MM.1S (cell line): ENCODE measurements around the gene MDH2.
A peak's percentile ranks its signal among the peaks of the same experiment; 100 is the strongest.
"Not testable (repeated sequence)": the region's sequence is repeated elsewhere in the genome, so short reads cannot be mapped to it uniquely, and the experiment has no call there.

Source experiments
- DNase-seq: peaks from one replicate; pipeline ENCODE4 v3.0.0-alpha.2; 2015
- H2AFZ ChIP-seq: fragments of 300-600 bp; sonication (generic); 2 replicates; pipeline ENCODE4 v1.6.0; 2016; ENCODE audit warnings: antibody characterized with exemption, low read length
- H3F3A ChIP-seq: fragments of 300-600 bp; sonication (generic); 2 replicates; pipeline ENCODE4 v1.6.1; 2016; ENCODE audit warnings: mild to moderate bottlenecking, antibody characterized with exemption, low read length, moderate library complexity, mixed read lengths; ENCODE audit not compliant: insufficient read depth
- H3K27ac ChIP-seq: fragments of 300-600 bp; sonication (generic); 2 replicates; pipeline ENCODE4 v1.5.1; 2016; ENCODE audit warnings: mild to moderate bottlenecking, low read length
- H3K27me3 ChIP-seq: fragments of 300-600 bp; sonication (generic); replicated peaks from 2 replicates; pipeline ENCODE4 v1.6.0; 2016; ENCODE audit warnings: low read length; ENCODE audit not compliant: insufficient read depth
- H3K36me3 ChIP-seq: fragments of 300-600 bp; sonication (generic); replicated peaks from 2 replicates; pipeline ENCODE4 v1.6.1; 2016; ENCODE audit warnings: mild to moderate bottlenecking, low read length, mixed read lengths; ENCODE audit not compliant: insufficient read depth
- H3K4me1 ChIP-seq: fragments of 300-600 bp; sonication (generic); 2 replicates; pipeline ENCODE4 v1.6.1; 2016; ENCODE audit warnings: low read length, mixed read lengths
- H3K4me2 ChIP-seq: fragments of 300-600 bp; sonication (generic); 2 replicates; pipeline ENCODE4 v1.6.0; 2016; ENCODE audit warnings: low read depth, low read length
- H3K4me3 ChIP-seq: fragments of 300-600 bp; sonication (generic); 2 replicates; pipeline ENCODE4 v1.5.1; 2016; ENCODE audit warnings: low read length, mixed read lengths
- H3K79me2 ChIP-seq: fragments of 300-600 bp; sonication (generic); 2 replicates; pipeline ENCODE4 v1.6.1; 2016; ENCODE audit warnings: mixed run types, low read length, mixed read lengths
- H3K9ac ChIP-seq: fragments of 300-600 bp; sonication (generic); 2 replicates; pipeline ENCODE4 v1.6.1; 2016; ENCODE audit warnings: low read length, mixed read lengths
- H3K9me2 ChIP-seq: fragments of 300-600 bp; sonication (generic); replicated peaks from 2 replicates; pipeline ENCODE4 v1.6.1; 2016; ENCODE audit warnings: mild to moderate bottlenecking, low read length, mixed read lengths; ENCODE audit not compliant: insufficient read depth
- H3K9me3 ChIP-seq: fragments of 300-600 bp; sonication (generic); replicated peaks from 2 replicates; pipeline ENCODE4 v1.6.1; 2016; ENCODE audit warnings: mild to moderate bottlenecking, low read length, mixed read lengths; ENCODE audit not compliant: insufficient read depth
- H4K20me1 ChIP-seq: fragments of 300-600 bp; sonication (generic); 2 replicates; pipeline ENCODE4 v1.6.1; 2016; ENCODE audit warnings: mild to moderate bottlenecking, low read length, moderate library complexity, mixed read lengths; ENCODE audit not compliant: insufficient read depth
- CTCF ChIP-seq: fragments of 300-600 bp; sonication (generic); IDR thresholded peaks from 2 replicates; pipeline ENCODE4 v1.5.1; 2016; ENCODE audit warnings: antibody characterized with exemption, low read length, mixed read lengths
- EZH2 ChIP-seq: fragments of 300-600 bp; sonication (generic); optimal IDR thresholded peaks from 2 replicates; pipeline ENCODE3; 2017; ENCODE audit warnings: low read depth, mild to moderate bottlenecking, antibody characterized with exemption, low read length, mixed read lengths
- EZH2phosphoT487 ChIP-seq: fragments of 300-600 bp; sonication (generic); IDR thresholded peaks from 2 replicates; pipeline ENCODE4 v1.6.1; 2018; ENCODE audit warnings: antibody characterized with exemption, low read length

Gene MDH2

GRCh38 chr7:76089865-76090475, 42.1 kb downstream of the MDH2 start:
- no peaks in the 10 kb centered on the region for H4K20me1 ChIP-seq
- no peaks in the 10 kb centered on the region for H3K79me2 ChIP-seq
- H3K4me1 ChIP-seq = peaks cover 5% of the 10 kb centered on the region; the same call in 1 of the 2 replicates
- no peak overlapping the region for H3K9ac ChIP-seq
- H2AFZ ChIP-seq = no peak overlapping the region
- no peak overlapping the region for H3K27ac ChIP-seq
- no peak overlapping the region for H3K4me2 ChIP-seq
- no peaks in the 10 kb centered on the region for H3K9me2 ChIP-seq
- no peak overlapping the region for H3K4me3 ChIP-seq
- no peaks in the 10 kb centered on the region for H3K9me3 ChIP-seq
- no peaks in the 10 kb centered on the region for H3K27me3 ChIP-seq
- TF ChIP-seq EZH2phosphoT487 (no peak), CTCF (no peak), EZH2 (no peak)
- H3K36me3 ChIP-seq = no peaks in the 10 kb centered on the region
- DNase-seq = no peak
- no peaks in the 10 kb centered on the region for H3F3A ChIP-seq

- Histone ChIP-seq H3F3A (no peaks in the 10 kb centered on the region), H3K4me3 (no peak overlapping the region), H3K4me1 (peaks cover 5% of the 10 kb centered on the region; the same call in 1 of the 2 replicates), H3K27me3 (no peaks in the 10 kb centered on the region), H3K27ac (no peak overlapping the region), H3K4me2 (no peak overlapping the region), H3K9me2 (no peaks in the 10 kb centered on the region), H3K36me3 (no peaks in the 10 kb centered on the region), H3K9me3 (no peaks in the 10 kb centered on the region), H2AFZ (peak overlapping the region; percentile 3; the same call in 1 of the 2 replicates), H4K20me1 (no peaks in the 10 kb centered on the region), H3K79me2 (no peaks in the 10 kb centered on the region), H3K9ac (no peak overlapping the region)
- TF ChIP-seq CTCF (no peak), EZH2 (no peak), EZH2phosphoT487 (no peak)
- peak; percentile 62 for DNase-seq
Observed at GRCh38 chr7:76091506-76091905, 43.6 kb downstream of the MDH2 start.

- not testable (repeated sequence) for H3F3A ChIP-seq, H3K9ac ChIP-seq, H2AFZ ChIP-seq, H3K27me3 ChIP-seq, H3K4me3 ChIP-seq, DNase-seq, H3K36me3 ChIP-seq, H3K4me2 ChIP-seq, H3K9me3 ChIP-seq, H3K79me2 ChIP-seq, H4K20me1 ChIP-seq, H3K27ac ChIP-seq, H3K9me2 ChIP-seq, H3K4me1 ChIP-seq
Observed at GRCh38 chr7:76093531-76093930, 45.6 kb downstream of the MDH2 start.

- not testable (repeated sequence) for H4K20me1 ChIP-seq, H3K27me3 ChIP-seq, H3K4me1 ChIP-seq, H3K9me3 ChIP-seq, H3K9ac ChIP-seq, H3K27ac ChIP-seq, H3K4me3 ChIP-seq, H3F3A ChIP-seq, H2AFZ ChIP-seq, H3K36me3 ChIP-seq, H3K4me2 ChIP-seq, H3K79me2 ChIP-seq, DNase-seq, H3K9me2 ChIP-seq
Observed at GRCh38 chr7:76094326-76094725, 46.4 kb downstream of the MDH2 start.
